ENCODE results near the gene ATF6.

DNA sequence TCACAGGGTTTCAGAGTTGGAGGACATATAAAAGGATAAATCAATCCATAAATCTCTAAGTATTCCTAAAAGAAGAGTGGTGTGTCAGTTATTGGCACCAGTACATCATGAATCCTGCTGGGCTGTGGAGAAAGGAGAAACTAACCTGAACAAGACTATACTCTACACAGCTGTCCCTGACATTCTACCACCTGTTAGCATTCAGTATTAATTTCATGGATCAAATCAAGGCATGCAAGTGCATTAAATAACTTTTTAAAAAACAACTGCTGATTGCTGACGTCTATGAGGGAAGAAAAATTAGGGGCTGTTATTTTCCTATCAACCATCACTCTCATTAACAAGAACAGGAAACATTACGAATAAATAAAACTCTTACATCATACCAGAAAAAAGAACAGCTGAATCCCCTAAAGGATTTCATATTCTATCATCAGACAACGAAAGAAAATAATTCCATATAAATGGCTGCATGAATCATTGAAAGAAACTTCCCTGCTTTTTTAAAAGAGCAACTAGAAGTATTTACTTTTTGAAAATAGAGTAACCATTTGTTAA lies 121.7 kb downstream of the ATF6 start:
- TF ChIP-seq, protein P1, sequence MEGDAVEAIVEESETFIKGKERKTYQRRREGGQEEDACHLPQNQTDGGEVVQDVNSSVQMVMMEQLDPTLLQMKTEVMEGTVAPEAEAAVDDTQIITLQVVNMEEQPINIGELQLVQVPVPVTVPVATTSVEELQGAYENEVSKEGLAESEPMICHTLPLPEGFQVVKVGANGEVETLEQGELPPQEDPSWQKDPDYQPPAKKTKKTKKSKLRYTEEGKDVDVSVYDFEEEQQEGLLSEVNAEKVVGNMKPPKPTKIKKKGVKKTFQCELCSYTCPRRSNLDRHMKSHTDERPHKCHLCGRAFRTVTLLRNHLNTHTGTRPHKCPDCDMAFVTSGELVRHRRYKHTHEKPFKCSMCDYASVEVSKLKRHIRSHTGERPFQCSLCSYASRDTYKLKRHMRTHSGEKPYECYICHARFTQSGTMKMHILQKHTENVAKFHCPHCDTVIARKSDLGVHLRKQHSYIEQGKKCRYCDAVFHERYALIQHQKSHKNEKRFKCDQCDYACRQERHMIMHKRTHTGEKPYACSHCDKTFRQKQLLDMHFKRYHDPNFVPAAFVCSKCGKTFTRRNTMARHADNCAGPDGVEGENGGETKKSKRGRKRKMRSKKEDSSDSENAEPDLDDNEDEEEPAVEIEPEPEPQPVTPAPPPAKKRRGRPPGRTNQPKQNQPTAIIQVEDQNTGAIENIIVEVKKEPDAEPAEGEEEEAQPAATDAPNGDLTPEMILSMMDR (IDR thresholded peaks at IDR 0.05) = no peak
- TF ChIP-seq EZH2 (IDR thresholded peaks at IDR 0.05; ENCODE audit: borderline replicate concordance, insufficient read depth, low read depth, low read length, poor library complexity, severe bottlenecking) = no peak
